Neutrophil (primary cell): ENCODE measurements around the gene GPR25.

Experiments
- H3K27ac ChIP-seq: fragments of 200-600 bp; sonication (generic); 2 replicates; pipeline ENCODE4 v1.5.1; 2016; ENCODE audit warnings: mild to moderate bottlenecking, moderate library complexity
- H3K27me3 ChIP-seq: fragments of 200-600 bp; sonication (generic); 2 replicates; pipeline ENCODE4 v1.6.0; 2016; ENCODE audit warnings: mild to moderate bottlenecking
- H3K36me3 ChIP-seq: fragments of 200-600 bp; sonication (generic); 2 replicates; pipeline ENCODE4 v1.5.1; 2017
- H3K4me1 ChIP-seq, 2 experiments: fragments of 200-600 bp in 1 of 2; sonication (generic) in 1 of 2; 1 replicate in 1 of 2; 2 replicates in 1 of 2; pipeline versions ENCODE4 v1.5.1 to v1.6.1; 2013 to 2016; ENCODE audit warnings: low read depth in 1 of 2, low read length in 1 of 2, mild to moderate bottlenecking in 1 of 2, moderate library complexity in 1 of 2; ENCODE audit not compliant: control insufficient read depth in 1 of 2, insufficient read depth in 1 of 2
- H3K4me3 ChIP-seq, 2 experiments: fragments of 200-600 bp in 1 of 2; sonication (generic) in 1 of 2; 1 replicate in 1 of 2; 2 replicates in 1 of 2; pipeline ENCODE4 v1.5.1; 2013 to 2016; ENCODE audit warnings: low read depth in 1 of 2, low read length in 1 of 2, mild to moderate bottlenecking in 1 of 2, moderate library complexity in 1 of 2
- H3K9me3 ChIP-seq: fragments of 200-600 bp; sonication (generic); 2 replicates; pipeline ENCODE4 v1.5.1; 2016
- TF ChIP-seq, protein P1 (sequence below): fragments of 200-600 bp; sonication (generic); IDR thresholded peaks from 2 replicates; pipeline ENCODE4 v1.5.1; 2016; ENCODE audit warnings: antibody characterized with exemption

Gene GPR25

GRCh38 chr1:200838676-200839445 lies 33.9 kb upstream of the GPR25 start:
- TF ChIP-seq, protein P1, sequence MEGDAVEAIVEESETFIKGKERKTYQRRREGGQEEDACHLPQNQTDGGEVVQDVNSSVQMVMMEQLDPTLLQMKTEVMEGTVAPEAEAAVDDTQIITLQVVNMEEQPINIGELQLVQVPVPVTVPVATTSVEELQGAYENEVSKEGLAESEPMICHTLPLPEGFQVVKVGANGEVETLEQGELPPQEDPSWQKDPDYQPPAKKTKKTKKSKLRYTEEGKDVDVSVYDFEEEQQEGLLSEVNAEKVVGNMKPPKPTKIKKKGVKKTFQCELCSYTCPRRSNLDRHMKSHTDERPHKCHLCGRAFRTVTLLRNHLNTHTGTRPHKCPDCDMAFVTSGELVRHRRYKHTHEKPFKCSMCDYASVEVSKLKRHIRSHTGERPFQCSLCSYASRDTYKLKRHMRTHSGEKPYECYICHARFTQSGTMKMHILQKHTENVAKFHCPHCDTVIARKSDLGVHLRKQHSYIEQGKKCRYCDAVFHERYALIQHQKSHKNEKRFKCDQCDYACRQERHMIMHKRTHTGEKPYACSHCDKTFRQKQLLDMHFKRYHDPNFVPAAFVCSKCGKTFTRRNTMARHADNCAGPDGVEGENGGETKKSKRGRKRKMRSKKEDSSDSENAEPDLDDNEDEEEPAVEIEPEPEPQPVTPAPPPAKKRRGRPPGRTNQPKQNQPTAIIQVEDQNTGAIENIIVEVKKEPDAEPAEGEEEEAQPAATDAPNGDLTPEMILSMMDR, result no peak
- Histone ChIP-seq H3K27ac (no peak overlapping the region), H3K9me3 (no peaks in the 10 kb centered on the region), H3K36me3 (no peaks in the 10 kb centered on the region), H3K4me1 (no peaks in the 10 kb centered on the region), H3K27me3 (no peaks in the 10 kb centered on the region), H3K4me3 (no peak overlapping the region)

DNA sequence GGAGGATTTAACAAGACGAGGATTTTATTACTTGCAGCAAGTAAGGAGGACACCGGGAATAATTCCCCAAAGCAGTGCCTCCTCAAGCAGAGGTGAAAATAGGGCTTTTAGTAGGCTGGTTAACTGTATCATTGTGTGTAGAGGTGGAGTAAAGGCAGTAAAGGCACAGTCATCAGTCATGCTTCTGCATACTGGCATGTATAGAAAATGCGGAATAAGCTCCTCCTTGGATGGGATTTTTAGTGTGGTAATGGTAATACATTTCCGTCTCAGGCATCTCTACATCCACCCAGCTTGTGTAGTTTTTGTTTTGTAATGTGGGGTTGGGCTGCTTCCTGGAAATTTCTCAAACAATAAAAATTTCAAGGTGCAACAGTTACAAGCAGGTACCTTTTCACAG lies 27.4 kb upstream of the GPR25 start:
- TF ChIP-seq, protein P1, result no peak
- Histone ChIP-seq H3K9me3 (no peaks in the 10 kb centered on the region), H3K4me3 (no peak overlapping the region), H3K36me3 (no peaks in the 10 kb centered on the region), H3K4me1 (peaks cover 15 to 20% of the 10 kb centered on the region in 2 experiments), H3K27ac (peak overlapping the region; percentile 41), H3K27me3 (no peaks in the 10 kb centered on the region)

DNA sequence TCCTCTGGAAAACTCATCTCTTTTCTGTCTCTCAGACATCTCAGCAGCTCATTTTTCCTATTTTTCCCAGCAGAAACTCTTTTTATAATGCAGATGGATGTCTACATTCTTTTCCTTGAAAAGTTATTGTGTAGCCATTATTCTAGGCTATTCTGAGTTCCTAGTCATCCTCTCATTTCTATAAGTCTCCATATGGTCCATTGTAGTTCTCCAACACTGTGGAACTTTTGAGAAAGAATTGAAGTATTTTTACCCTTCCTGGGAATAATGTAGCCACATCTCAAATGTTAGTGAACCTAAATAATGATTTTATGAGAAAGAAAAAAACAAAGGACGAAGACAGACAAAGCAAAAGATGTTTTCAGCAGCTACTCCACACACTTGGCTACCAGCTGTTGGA lies 26.4 kb upstream of the GPR25 start:
- H3K36me3 ChIP-seq, result no peaks in the 10 kb centered on the region
- TF ChIP-seq, protein P1, result no peak

GRCh38 chr1:200849430-200849829 lies 23.4 kb upstream of the GPR25 start:
- Histone ChIP-seq H3K27ac (no peak overlapping the region), H3K4me3 (no peak overlapping the region), H3K27me3 (no peaks in the 10 kb centered on the region), H3K36me3 (no peaks in the 10 kb centered on the region), H3K4me1 (peaks cover 24 to 34% of the 10 kb centered on the region in 2 experiments), H3K9me3 (no peaks in the 10 kb centered on the region)
- TF ChIP-seq, protein P1, result no peak

More for the DNA sequence above, 26.4 kb upstream of the GPR25 start:
- Histone ChIP-seq H3K4me1 (peaks cover 19 to 20% of the 10 kb centered on the region in 2 experiments), H3K9me3 (no peaks in the 10 kb centered on the region), H3K27ac (no peak overlapping the region), H3K27me3 (no peaks in the 10 kb centered on the region), H3K4me3 (no peak overlapping the region)

GRCh38 chr1:200850554-200850953 lies 22.2 kb upstream of the GPR25 start:
- TF ChIP-seq, protein P1, result no peak
- H3K4me1 ChIP-seq, result peaks cover 13 to 26% of the 10 kb centered on the region in 2 experiments
- no peak overlapping the region for H3K4me3 ChIP-seq
- H3K27me3 ChIP-seq, result no peaks in the 10 kb centered on the region
- H3K9me3 ChIP-seq, result no peaks in the 10 kb centered on the region
- no peaks in the 10 kb centered on the region for H3K36me3 ChIP-seq
- no peak overlapping the region for H3K27ac ChIP-seq
